H9 (cell line): ENCODE measurements around the gene CTRB2. TPM values are rescaled to one million over a fixed set of nuclear protein-coding genes. Genes with fewer than 3 reads are reported as not detected.

Experiments
- DNase-seq: peaks from one replicate; pipeline ENCODE4 v3.0.0-alpha.2; 2017
- H2AFZ ChIP-seq: one replicate; pipeline ENCODE4 v1.6.1; 2013; ENCODE audit warnings: mild to moderate bottlenecking, low read length, control low read depth, moderate library complexity
- H2AK5ac ChIP-seq: 2 replicates; pipeline ENCODE4 v1.6.1; 2013; ENCODE audit warnings: low read length, control low read depth, mixed read lengths; ENCODE audit not compliant: insufficient read length
- H2BK120ac ChIP-seq: one replicate; pipeline ENCODE4 v1.6.1; 2013; ENCODE audit warnings: low read depth, mild to moderate bottlenecking, low read length, control low read depth, inconsistent platforms; ENCODE audit not compliant: poor library complexity, severe bottlenecking
- H2BK12ac ChIP-seq: 2 replicates; pipeline ENCODE4 v1.6.1; 2013; ENCODE audit warnings: low read length, control low read depth, mixed read lengths, low read depth; ENCODE audit not compliant: insufficient read length
- H2BK15ac ChIP-seq: 2 replicates; pipeline ENCODE4 v1.6.1; 2013; ENCODE audit warnings: low read depth, low read length, control low read depth
- H2BK20ac ChIP-seq: one replicate; pipeline ENCODE4 v1.6.1; 2013; ENCODE audit warnings: low read depth, mild to moderate bottlenecking, low read length, control low read depth, inconsistent platforms; ENCODE audit not compliant: poor library complexity, severe bottlenecking
- H2BK5ac ChIP-seq: 2 replicates; pipeline ENCODE4 v1.6.1; 2013; ENCODE audit warnings: low read length, control low read depth, mixed read lengths; ENCODE audit not compliant: insufficient read length
- H3K14ac ChIP-seq: 2 replicates; pipeline ENCODE4 v1.6.1; 2013; ENCODE audit warnings: low read length, control low read depth; ENCODE audit not compliant: insufficient read depth
- H3K18ac ChIP-seq: 2 replicates; pipeline ENCODE4 v1.6.1; 2013; ENCODE audit warnings: low read depth, mild to moderate bottlenecking, mixed read lengths, low read length, control low read depth; ENCODE audit not compliant: insufficient read length
- H3K23ac ChIP-seq: 2 replicates; pipeline ENCODE4 v1.6.1; 2013; ENCODE audit warnings: low read length, control low read depth, mixed read lengths, low read depth; ENCODE audit not compliant: insufficient read length
- H3K23me2 ChIP-seq: 2 replicates; pipeline ENCODE4 v1.6.1; 2013; ENCODE audit warnings: low read depth, mild to moderate bottlenecking, mixed read lengths, low read length, control low read depth; ENCODE audit not compliant: insufficient read length, poor library complexity, severe bottlenecking
- H3K27ac ChIP-seq: 2 replicates; pipeline ENCODE4 v1.5.1; 2013; ENCODE audit warnings: low read length, control low read depth, mixed read lengths, low read depth; ENCODE audit not compliant: insufficient read length
- H3K27me3 ChIP-seq: 2 replicates; pipeline ENCODE4 v1.6.1; 2013; ENCODE audit warnings: low read length, control low read depth, inconsistent platforms; ENCODE audit not compliant: insufficient read depth
- H3K4ac ChIP-seq: 2 replicates; pipeline ENCODE4 v1.6.1; 2013; ENCODE audit warnings: low read depth, mild to moderate bottlenecking, control low read depth, inconsistent platforms, low read length, moderate library complexity
- H3K4me1 ChIP-seq: 2 replicates; pipeline ENCODE4 v1.6.1; 2013; ENCODE audit warnings: low read length, control low read depth, inconsistent platforms; ENCODE audit not compliant: insufficient read depth
- H3K4me2 ChIP-seq: 2 replicates; pipeline ENCODE4 v1.6.1; 2013; ENCODE audit warnings: low read length, control low read depth, mixed read lengths; ENCODE audit not compliant: insufficient read length, insufficient read depth
- H3K56ac ChIP-seq: 2 replicates; pipeline ENCODE4 v1.6.1; 2013; ENCODE audit warnings: low read depth, mild to moderate bottlenecking, mixed read lengths, low read length, control low read depth; ENCODE audit not compliant: insufficient read length
- H3K79me1 ChIP-seq: 2 replicates; pipeline ENCODE4 v1.6.1; 2013; ENCODE audit warnings: low read depth, mild to moderate bottlenecking, moderate library complexity, low read length, control low read depth, inconsistent platforms; ENCODE audit not compliant: insufficient read depth, poor library complexity, severe bottlenecking
- H3K79me2 ChIP-seq: 2 replicates; pipeline ENCODE4 v1.6.1; 2013; ENCODE audit warnings: low read length, control low read depth, inconsistent platforms; ENCODE audit not compliant: insufficient read depth
- H3K9ac ChIP-seq: 2 replicates; pipeline ENCODE4 v1.6.1; 2013; ENCODE audit warnings: low read length, control low read depth, mixed read lengths; ENCODE audit not compliant: insufficient read length; ENCODE audit errors: extremely low read depth
- H3K9me3 ChIP-seq: one replicate; pipeline ENCODE4 v1.6.1; 2013; ENCODE audit warnings: low read depth, low read length, inconsistent platforms; ENCODE audit not compliant: control insufficient read depth
- H3T11ph ChIP-seq: one replicate; pipeline ENCODE4 v1.6.1; 2013; ENCODE audit warnings: mild to moderate bottlenecking, low read length, control low read depth, inconsistent platforms
- H4K20me1 ChIP-seq: one replicate; pipeline ENCODE4 v1.6.1; 2013; ENCODE audit not compliant: control insufficient read depth, insufficient read length, insufficient read depth
- H4K5ac ChIP-seq: 2 replicates; pipeline ENCODE4 v1.6.1; 2013; ENCODE audit warnings: low read depth, mild to moderate bottlenecking, mixed read lengths, low read length, control low read depth; ENCODE audit not compliant: insufficient read length
- H4K8ac ChIP-seq: replicated peaks from 2 replicates; pipeline ENCODE4 v1.6.1; 2013; ENCODE audit warnings: low read length, control low read depth, mixed read lengths, low read depth; ENCODE audit not compliant: insufficient read length
- H4K91ac ChIP-seq: 2 replicates; pipeline ENCODE4 v1.6.1; 2013; ENCODE audit warnings: low read depth, mild to moderate bottlenecking, moderate library complexity, mixed read lengths, low read length, control low read depth; ENCODE audit not compliant: insufficient read length
- H3K27ac Mint-ChIP-seq, 3 experiments: 2 replicates in 2 of 3; 3 replicates in 1 of 3; pipeline ENCODE4 v1.8.0; 2020 to 2021; ENCODE audit warnings: mixed read lengths in 3 of 3, mild to moderate bottlenecking in 1 of 3, moderate library complexity in 1 of 3
- H3K27me3 Mint-ChIP-seq: 2 replicates; pipeline ENCODE4 v1.8.0; 2021; ENCODE audit warnings: low read depth, mild to moderate bottlenecking, moderate library complexity, mixed read lengths
- H3K36me3 Mint-ChIP-seq, 3 experiments: 2 replicates in 2 of 3; 3 replicates in 1 of 3; pipeline ENCODE4 v1.8.0; 2020 to 2021; ENCODE audit warnings: low read depth in 3 of 3, mixed read lengths in 3 of 3; ENCODE audit not compliant: insufficient read depth in 1 of 3
- H3K4me1 Mint-ChIP-seq, 2 experiments: 2 replicates each; pipeline ENCODE4 v1.8.0; 2020; ENCODE audit warnings: mixed read lengths in 2 of 2
- H3K4me3 Mint-ChIP-seq, 2 experiments: 2 replicates in 1 of 2; 3 replicates in 1 of 2; pipeline ENCODE4 v1.8.0; 2020 to 2021; ENCODE audit warnings: mild to moderate bottlenecking in 2 of 2, mixed read lengths in 2 of 2, moderate library complexity in 1 of 2
- H3K9me3 Mint-ChIP-seq, 2 experiments: 2 replicates in 1 of 2; 3 replicates in 1 of 2; pipeline ENCODE4 v1.8.0; 2020; ENCODE audit warnings: mild to moderate bottlenecking in 2 of 2, mixed read lengths in 2 of 2, moderate library complexity in 1 of 2
- CTCF ChIP-seq: fragments of 200-600 bp; sonication (generic); conservative IDR thresholded peaks from 3 replicates; pipeline ENCODE4 v1.8.0; 2021; ENCODE audit warnings: antibody characterized with exemption, mild to moderate bottlenecking
- WGBS: extraction: QIAGEN DNeasy Blood & Tissue Kit; methylation state at CpG from one replicate; pipeline ENCODE4 v1.1.7; 2013; ENCODE audit warnings: missing lambda C conversion rate, low lambda C conversion rate, mixed read lengths; ENCODE audit not compliant: insufficient read length; ENCODE audit errors: extremely low coverage; 5-methylcytosine and 5-hydroxymethylcytosine counted together
- total RNA-seq: library from RNA; stranded (reverse); gene quantifications from 2 replicates; pipeline ENCODE4 v1.2.1, GENCODE V29; 2021

Gene CTRB2
- total RNA-seq, 1 experiment from 2014 or later = not detected

DNA sequence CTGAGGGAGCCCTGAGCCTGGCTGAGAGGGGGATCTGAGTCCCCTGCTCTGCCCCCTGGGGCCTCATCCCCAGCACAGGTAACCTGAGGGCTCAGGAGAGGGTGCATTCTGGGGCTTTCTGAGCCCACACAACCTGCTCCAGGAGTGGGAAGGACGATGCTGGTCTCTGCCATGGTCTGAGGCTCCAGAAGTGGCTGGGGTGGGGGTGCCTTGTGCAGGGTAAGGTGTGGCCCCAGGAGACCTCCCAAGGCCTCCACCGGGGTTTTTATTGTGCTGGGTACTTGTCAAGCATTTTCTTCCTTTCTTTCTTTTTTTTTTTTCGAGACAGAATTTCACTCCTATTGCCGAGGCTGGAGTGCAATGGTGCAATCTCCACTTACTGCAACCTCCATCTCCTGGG is 12.1 kb upstream of the CTRB2 start:
- no peaks in the 10 kb centered on the region for H4K20me1 ChIP-seq
- DNase-seq = no peak
- Mint-ChIP-seq H3K4me3 (no peak overlapping the region), H3K27me3 (no peaks in the 10 kb centered on the region), H3K36me3 (no peaks in the 10 kb centered on the region), H3K4me1 (0 out of 4 replicates have a peak, but pooled peaks cover 0 to 5% of the 10 kb centered on the region in 2 experiments), H3K27ac (peak overlapping the region in 1 of 3 experiments; percentile 70; a peak in 1 of 7 replicates), H3K9me3 (no peaks in the 10 kb centered on the region)
- H2BK120ac ChIP-seq = no peak overlapping the region
- no peak overlapping the region for H2BK20ac ChIP-seq
- no peak overlapping the region for H3K23ac ChIP-seq
- H3K27ac ChIP-seq = no peak overlapping the region
- H2BK12ac ChIP-seq = no peak overlapping the region
- no peak overlapping the region for H2BK15ac ChIP-seq
- no peak overlapping the region for H3T11ph ChIP-seq
- H3K79me1 ChIP-seq = no peaks in the 10 kb centered on the region
- H3K79me2 ChIP-seq = no peaks in the 10 kb centered on the region
- no peak overlapping the region for H2AK5ac ChIP-seq
- WGBS = no CpG with 5 or more reads among the region's 4 CpGs
- H3K4me1 ChIP-seq = no peaks in the 10 kb centered on the region
- H3K4me2 ChIP-seq = no peak overlapping the region
- H3K14ac ChIP-seq = no peak overlapping the region
- no peaks in the 10 kb centered on the region for H3K23me2 ChIP-seq
- H4K5ac ChIP-seq = no peak overlapping the region
- no peak overlapping the region for H4K91ac ChIP-seq
- H3K56ac ChIP-seq = no peak overlapping the region
- H3K4ac ChIP-seq = no peak overlapping the region
- H2BK5ac ChIP-seq = no peak overlapping the region
- H3K9ac ChIP-seq = no peak overlapping the region
- no peak overlapping the region for H2AFZ ChIP-seq
- no peaks in the 10 kb centered on the region for H3K27me3 ChIP-seq
- H4K8ac ChIP-seq = no peak overlapping the region
- H3K18ac ChIP-seq = no peak overlapping the region
- no peak for TF ChIP-seq CTCF
- no peaks in the 10 kb centered on the region for H3K9me3 ChIP-seq
